KBM-7 (cell line): ENCODE measurements around the gene LRRC39.
A peak's percentile ranks its signal among the peaks of the same experiment; 100 is the strongest.

ENCODE experiments used
- DNase-seq: peaks from one replicate; pipeline ENCODE4 v3.0.0-alpha.2; 2015
- in situ Hi-C: fragments of 300-500 bp; cut with MboI; formaldehyde crosslinking; loops from 2 replicates; pipeline ENCODE4 v1.14.3; 2020; ENCODE audit warnings: low sequenced_read_pairs, low pct_unique_long_range_greater_than_20kb, mixed read lengths

The LRRC39 gene

GRCh38 chr1:100162881-100163280 lies 15.2 kb downstream of the LRRC39 start:
- DNase-seq = no peak
- in situ Hi-C loops = no loop called here

DNA sequence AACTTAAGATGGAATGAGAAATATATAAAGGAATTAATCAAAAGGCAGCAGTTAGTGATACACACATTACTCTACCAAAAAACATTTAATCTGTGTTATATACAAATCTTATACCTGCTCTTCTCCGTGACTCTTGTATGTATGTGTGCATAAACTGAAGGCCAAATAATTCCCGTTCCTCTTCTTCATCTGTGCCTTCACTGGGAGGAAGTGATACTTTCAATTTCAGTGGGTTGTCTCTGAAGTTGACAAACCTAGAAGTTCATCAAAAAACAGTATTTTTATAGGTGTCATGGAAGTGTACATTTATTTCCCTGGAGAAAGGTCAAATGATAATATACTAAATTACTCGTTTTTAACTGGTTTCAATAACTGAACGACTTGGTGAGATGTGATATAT lies 25.8 kb downstream of the LRRC39 start:
- in situ Hi-C loops = no loop called here

GRCh38 chr1:100151679-100152078 lies 26.4 kb downstream of the LRRC39 start:
- no peak for DNase-seq
- in situ Hi-C loops = no loop called here

More for the DNA sequence above, 25.8 kb downstream of the LRRC39 start:
- no peak for DNase-seq

- in situ Hi-C loops = no loop called here
- DNase-seq = no peak
Measured at GRCh38 chr1:100147875-100148274, 30.2 kb downstream of the LRRC39 start.

GRCh38 chr1:100146958-100147357 lies 31.1 kb downstream of the LRRC39 start:
- in situ Hi-C loops = no loop called here

DNA sequence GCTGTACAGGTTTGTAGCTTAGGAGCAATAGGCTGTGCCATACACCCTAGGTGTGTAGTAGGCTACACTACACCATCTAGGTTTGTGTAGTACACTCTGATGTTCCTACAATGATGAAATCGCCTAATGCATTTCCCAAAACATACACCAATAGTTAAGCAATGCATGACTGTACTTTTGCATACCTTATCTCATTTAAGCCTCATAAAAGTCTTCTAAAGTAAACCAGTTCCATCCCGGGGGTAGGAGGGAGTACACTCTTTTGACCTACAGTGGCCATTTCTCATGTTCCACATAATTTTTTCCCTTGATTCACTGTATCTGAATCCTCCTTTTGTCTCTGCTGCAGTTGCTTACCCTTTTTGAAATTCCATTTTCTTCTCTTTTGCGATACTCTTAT lies 32.9 kb downstream of the LRRC39 start:
- DNase-seq = no peak
- in situ Hi-C loops = no loop called here

More at GRCh38 chr1:100146958-100147357, 31.1 kb downstream of the LRRC39 start:
- DNase-seq = no peak

DNA sequence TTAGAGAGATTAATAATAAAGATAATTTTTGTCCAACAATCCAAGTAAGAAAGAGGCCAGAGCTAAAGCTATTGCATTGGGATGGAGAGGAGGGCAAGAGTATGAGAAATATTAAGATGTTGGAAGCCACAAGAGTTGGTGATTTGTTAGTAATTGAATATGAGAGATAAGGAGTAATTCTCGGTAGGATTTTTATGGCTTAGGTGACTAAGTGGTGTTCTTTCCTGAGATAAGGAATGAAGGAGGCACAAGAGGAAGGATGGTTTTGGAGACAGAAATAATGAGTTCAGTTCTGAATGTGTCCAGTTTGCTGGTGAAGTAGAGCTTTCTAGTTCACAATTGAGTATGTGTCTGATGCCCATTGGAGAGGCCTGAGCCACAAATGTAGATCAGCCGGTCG lies 35.7 kb downstream of the LRRC39 start:
- DNase-seq = no peak
- in situ Hi-C loops = no loop called here

GRCh38 chr1:100141192-100141591 lies 36.9 kb downstream of the LRRC39 start:
- in situ Hi-C loops = no loop called here
- DNase-seq = no peak

DNA sequence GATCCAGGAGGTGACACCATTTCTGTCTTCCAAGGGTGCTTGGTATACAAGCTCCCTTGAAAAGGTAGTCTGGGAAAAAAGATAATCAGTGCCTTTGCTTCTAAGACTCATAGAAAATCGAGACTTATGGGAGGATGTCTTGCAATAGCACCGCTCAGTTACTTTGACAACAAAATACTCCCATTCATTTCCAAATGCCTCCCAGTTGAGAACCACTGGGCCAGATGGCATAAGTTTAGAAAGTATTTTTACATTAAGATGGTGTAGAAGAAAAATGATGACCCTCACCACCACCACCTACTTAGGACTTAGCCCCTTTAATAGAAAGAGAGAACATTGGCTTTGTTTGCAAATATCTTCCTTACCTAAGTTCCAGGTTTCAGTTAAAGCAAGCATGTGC lies 40.5 kb downstream of the LRRC39 start:
- in situ Hi-C loops = no loop called here
- DNase-seq = no peak

DNA sequence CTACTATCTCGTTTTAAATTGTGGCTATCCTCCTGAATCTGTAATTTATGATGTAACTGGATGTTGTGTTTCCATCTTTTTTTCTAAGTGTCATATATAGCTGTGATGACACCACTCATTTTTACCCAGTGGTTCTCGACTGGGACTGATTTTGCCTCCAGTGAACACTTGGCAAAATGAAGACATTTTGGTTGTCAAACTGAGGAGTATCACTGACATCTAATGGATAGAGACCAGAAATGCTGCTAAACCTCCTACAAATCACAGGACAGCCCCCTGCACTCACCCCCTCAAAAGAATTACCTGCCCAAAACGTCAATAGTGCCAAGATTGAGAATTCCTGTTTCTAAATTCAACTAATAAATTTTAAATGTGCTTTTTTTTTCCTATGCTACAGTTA lies 43.2 kb downstream of the LRRC39 start:
- in situ Hi-C loops = no loop called here
- no peak for DNase-seq

GRCh38 chr1:100132566-100133477 lies 45.2 kb downstream of the LRRC39 start, which contains the start of the genes SASS6 and TRMT13:
Gene SASS6 (minus strand): TSS chr1:100132930. CDS start chr1:100132814, 116 bp downstream.
Gene TRMT13 (plus strand): TSS chr1:100133163. CDS start chr1:100133169, 6 bp downstream.
- in situ Hi-C loops = no loop called here
- DNase-seq = peak; percentile 98

- in situ Hi-C loops = no loop called here
- no peak for DNase-seq
Measured at GRCh38 chr1:100131623-100132022, 46.4 kb downstream of the LRRC39 start.

DNA sequence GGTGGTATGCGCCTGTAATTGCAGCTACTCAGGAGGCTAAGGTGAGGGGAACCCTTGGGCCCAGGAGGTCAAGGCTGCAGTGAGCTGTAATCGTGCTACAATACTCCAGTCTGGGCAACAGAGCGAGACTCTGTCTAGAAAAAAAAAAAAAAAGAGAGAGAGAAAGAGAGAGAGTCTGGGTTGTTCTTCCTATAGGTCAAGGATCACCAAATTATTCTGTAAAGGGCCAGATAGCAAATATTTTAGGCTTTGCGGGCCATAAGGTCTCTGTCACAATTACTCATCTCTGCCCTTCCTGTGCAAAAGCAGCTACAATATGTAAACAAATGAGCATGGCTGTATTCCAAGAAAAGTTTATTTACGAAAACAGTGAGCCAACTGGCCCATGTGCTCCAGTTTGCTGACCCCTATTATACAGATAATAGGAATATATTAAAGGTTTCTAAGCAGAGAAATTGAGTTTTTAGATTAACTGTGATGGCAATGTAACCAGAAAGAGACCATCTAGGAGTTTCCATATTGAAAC lies 47.4 kb downstream of the LRRC39 start:
- DNase-seq = no peak

GRCh38 chr1:100127226-100127625 lies 50.8 kb downstream of the LRRC39 start:
- DNase-seq = no peak
- in situ Hi-C loops = no loop called here

More for the DNA sequence above, 47.4 kb downstream of the LRRC39 start:
- in situ Hi-C loops = no loop called here

- in situ Hi-C loops = no loop called here
- no peak for DNase-seq
Measured at GRCh38 chr1:100122177-100122576, 55.9 kb downstream of the LRRC39 start.

GRCh38 chr1:100115524-100115923 lies 62.5 kb downstream of the LRRC39 start:
- no peak for DNase-seq
- in situ Hi-C loops = no loop called here

- in situ Hi-C loops = no loop called here
- DNase-seq = no peak
Measured at GRCh38 chr1:100109554-100110066, 68.4 kb downstream of the LRRC39 start.

- DNase-seq = no peak
- in situ Hi-C loops = no loop called here
Measured at GRCh38 chr1:100107696-100108095, 70.4 kb downstream of the LRRC39 start.

DNA sequence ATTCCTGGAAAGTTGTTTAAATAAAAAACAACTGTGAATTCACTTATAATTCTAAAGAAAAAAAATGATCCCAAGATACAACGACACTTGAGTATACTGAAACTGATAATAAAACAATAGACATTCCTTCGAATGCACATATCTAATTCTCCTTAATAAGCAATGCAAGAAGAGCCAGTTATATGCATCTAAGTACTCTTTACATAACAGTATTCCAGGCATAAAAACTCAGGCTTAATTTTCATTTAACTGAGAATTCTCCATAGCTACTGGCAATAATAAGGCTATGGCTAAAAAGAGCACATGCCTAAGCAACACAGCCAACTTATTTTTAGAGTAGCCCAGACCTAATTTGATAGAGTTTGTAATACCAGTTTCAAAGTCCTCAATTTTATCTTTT lies 76.5 kb downstream of the LRRC39 start:
- in situ Hi-C loops = no loop called here
- DNase-seq = no peak

DNA sequence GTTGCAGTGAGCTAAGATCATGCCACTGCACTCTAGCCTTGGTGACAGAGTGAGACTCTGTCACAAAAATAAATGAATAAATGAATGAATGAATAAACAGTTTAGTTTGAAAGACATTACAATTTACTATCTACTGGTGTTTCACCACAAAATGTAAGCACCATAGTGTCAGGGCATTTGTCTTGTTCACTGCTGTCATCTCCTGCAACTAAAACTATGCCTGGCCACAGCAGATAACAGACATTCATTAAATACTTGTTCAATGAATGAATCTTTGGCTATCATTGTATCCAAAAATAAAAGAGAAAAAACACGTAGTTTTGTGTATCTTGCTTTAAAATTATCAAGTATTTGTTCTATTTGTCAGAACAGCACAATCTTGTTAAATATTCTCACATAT lies 77.9 kb downstream of the LRRC39 start:
- no peak for DNase-seq
- in situ Hi-C loops = no loop called here
